NCI-H748 (cell line): ENCODE measurements around the gene ORM1.

ENCODE experiments used
- DNase-seq: peaks from one replicate; lab custom pipeline; 2025; ENCODE audit not compliant: unreplicated experiment; lab: John Stamatoyannopoulos, UW

The ORM1 gene

GRCh38 chr9:114361542-114361941 is 38.6 kb downstream of the ORM1 start:
- DNase-seq = no peak

DNA sequence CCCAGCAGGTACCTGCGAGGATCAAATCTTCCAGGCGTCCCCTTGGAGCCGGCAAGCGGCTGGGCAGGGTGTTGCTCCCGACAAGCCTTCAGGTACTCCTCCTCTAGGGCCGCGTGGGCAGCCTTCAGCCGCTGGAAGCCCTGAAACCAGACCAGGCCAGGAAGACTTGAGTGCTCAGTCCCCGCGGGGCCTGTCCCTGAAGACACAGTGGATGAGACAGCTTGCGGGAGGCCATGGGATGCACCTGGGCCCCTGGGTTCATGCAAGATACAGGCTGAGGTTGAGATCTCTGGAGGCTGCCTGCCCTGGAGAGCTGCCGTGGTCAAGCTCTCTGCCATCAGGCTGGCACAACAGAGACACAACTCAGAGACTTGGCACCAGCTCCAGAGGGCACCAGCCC is 39.5 kb downstream of the ORM1 start:
- DNase-seq = no peak

DNA sequence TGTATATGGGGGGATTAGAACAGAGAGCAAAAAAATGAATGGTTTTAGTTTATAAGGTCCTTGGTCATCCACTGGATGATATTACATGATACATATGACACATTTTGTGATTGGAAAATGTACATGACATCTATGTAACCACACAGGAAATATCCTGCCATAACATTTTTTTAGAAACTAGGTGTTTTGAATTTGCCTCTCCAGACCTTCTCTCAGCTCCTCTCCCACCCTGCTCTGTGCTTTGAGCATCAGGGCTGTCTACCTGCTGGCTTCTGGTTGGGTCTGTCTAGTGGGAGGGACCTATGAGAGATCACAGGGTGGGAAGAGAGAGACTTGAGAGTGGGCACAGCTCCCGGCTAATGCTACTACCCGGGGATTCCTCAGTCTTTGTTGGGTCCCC is 40.5 kb downstream of the ORM1 start:
- no peak for DNase-seq

DNA sequence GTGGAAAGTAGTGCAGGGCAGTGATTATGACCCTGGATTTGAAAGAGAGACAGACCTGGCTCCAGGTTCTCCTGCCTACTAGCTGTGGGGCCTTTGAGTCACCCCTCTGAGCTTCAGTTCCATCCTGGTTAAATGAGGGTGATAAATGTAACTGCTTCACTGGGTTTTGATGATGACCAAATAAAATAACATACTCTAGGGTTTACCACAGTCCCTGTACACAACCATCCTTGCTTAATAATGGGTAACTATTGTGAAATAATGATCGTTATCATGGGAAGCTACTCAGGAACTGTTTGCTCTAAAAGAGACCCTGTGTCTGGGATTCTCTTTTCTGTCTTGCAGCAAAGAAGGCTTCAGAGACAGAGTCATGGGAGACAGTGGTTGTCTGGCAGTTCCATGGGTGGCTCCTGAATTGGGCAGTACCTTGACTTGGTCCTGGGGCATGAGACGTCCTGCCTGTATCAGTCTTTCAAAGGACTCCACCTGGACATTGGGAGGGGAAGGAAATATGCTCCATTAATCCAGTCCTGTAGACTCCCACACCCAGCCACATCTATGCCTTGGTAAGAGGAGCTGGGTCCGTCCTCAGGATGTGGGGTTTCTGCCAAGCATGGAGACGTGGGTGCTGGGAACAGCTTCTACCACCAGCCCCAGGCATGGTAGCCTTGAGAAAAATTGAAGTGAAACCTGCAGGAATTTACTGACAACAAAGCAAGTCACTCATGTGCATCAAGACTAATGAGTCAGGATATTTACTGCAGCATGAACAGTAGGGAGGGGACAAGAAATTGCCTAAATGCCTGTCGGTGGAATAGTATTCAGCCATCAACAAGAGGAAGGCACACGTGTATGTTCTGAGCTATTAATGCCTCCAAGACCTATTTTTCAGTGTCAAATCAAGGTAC is 41.5 kb downstream of the ORM1 start:
- no peak for DNase-seq

GRCh38 chr9:114365194-114365593 is 42.3 kb downstream of the ORM1 start:
- DNase-seq = no peak

DNA sequence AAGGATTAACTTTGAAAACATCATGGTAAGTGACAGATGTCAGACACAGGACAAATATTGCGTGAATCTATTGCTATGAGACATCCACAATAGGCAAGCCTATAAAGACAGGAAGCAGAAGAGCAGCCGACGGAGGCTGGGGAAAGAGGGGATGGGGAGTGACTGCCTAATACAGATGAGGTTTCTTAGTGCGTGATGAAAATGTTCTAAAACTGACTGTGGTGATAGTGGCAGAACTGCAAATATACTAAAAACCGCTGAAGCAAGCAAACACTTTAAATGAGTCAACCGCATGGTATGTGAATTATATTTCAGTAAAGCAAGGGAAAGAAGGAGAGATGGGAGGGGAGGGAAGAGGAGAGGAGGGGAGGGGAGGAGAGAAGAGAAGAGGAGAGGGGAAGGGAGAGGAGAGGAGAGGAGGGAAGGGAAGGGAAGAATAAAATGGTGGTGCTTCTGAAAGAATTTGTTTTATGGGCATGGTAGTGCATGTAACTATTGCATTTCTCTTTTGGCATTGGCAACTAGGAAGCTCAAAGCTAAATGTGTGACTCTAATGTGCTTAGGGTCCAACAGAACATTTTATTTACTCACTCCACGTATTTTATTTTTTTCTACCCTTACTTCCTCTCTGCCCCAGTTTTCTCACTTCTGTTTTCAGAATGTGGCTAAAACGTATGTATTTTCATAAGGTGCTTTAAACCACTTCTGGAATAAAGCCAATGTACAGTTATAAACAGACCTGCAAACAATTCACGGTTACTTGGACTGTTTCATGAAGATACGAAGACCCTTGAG is 43.6 kb downstream of the ORM1 start:
- DNase-seq = no peak

DNA sequence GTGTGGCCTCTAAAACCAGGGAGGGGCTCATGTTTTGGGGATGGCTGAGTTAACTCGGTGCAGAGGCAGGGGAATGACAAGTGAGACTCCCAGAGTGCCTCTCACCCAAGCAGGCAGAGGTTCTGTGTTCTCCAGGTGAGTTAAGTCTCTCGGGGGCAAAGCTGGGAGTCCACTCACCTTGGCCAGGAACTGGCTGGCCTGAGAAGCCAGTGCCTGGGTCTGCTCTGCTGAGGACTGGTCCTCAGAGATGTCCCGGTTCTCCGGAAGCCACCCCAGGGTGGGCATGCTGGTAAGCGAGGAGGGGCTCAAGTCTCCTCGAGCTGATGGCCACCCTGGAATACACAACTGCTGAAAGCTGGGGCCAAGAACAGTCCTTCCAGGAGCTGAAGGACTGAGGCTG is 44.5 kb downstream of the ORM1 start:
- DNase-seq = no peak

DNA sequence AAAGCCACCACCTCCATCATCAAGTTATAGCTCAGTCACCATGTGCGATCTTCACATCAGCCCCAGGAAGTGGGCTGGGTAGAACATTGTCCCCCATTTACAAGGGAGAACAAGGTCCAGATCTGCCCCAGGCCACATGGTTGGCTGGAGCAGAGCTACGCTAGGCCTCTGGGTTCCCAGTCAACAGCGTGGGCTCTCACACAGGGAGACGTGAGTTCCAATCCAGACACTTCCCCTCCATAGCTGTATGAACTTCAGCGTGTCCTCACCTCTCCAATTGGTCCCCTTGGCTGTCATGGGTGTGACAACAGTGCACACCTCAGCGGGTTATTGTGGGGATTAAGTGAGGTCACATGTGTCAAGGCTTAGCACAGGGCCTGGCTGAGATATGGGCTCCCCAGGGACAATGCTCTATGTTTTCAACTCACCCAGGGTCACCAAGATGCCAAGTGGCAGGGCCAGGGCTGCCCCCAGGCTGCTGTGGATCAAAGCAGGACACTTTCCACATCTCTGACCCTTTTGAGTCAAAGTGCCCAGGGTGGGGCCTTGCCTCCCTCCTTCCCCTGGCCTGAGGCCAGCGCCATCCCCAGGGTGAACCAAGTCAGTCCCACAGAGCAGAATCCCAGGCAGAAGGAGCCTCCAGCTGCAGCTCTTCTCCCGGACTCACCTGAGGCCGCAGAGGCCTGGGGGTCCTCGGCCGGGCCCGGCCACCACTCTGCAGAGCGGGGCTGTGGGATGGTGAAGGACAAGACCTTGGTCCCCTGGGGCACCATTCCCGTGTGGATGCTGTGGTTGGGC is 45.1 kb downstream of the ORM1 start:
- no peak for DNase-seq

DNA sequence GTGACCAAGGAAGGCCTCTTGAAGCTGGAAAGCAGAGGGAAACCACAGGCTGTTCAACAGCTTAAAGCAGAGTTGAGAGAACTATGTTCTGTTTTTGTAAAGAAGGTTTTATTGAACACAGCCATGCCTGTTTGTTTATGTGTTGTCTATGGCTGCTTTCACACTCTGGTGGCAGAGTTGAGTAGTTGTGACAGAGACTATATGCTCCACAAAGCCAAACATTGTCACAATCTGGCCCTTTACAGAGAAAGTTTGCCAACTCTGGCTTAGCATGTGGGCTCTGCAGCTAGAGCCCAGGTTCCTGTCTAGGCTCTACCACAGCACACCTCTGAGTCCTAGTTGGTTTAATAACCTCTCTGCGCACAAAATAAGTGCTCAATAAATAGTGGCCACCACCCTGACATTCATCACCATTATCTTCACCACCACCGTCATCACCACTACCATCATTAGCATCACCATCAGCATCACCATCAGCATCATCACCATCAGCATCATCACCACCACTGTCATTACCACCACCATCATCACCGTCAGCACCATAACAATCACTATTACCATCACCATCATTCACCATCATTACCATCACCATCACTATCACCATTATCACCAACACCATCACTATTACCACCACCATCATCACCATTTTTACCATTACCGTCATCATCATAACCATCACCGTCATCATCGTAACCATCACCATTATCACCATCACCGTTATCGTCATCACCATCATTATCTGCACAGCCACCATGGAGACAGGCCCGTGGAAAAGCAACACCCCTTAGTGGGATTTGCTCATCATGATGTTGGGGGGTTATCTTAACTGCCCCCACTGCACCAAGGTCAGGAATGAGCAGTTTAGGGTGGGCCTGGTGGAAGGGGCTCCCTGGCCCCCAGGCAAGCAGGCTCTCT is 46.6 kb downstream of the ORM1 start:
- no peak for DNase-seq

- no peak for DNase-seq
Measured at GRCh38 chr9:114370251-114370967, 47.5 kb downstream of the ORM1 start.

DNA sequence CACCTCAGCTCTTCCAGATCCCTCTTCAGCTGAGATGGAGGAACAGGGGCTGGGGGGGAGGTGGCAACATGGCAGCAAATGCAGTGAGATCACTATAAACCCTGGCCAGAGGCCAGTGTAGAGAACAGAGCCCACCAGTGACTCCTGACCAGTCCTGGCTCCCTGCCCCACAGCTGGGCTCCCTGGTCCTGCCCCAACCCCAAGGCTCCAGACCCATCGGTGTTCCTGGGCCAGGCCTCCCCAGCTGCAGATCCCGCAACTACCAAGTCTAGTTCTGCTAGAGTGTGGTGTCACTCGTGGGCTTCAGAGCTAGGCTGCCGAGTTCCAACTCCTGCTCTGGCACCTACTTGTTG is 48.0 kb downstream of the ORM1 start:
- no peak for DNase-seq

GRCh38 chr9:114371343-114371944 is 48.5 kb downstream of the ORM1 start:
- no peak for DNase-seq

- no peak for DNase-seq
Measured at GRCh38 chr9:114371973-114372917, 49.3 kb downstream of the ORM1 start.

GRCh38 chr9:114372921-114373448 is 50.1 kb downstream of the ORM1 start:
- DNase-seq = no peak

GRCh38 chr9:114373960-114374730 is 51.2 kb downstream of the ORM1 start:
- DNase-seq = no peak

DNA sequence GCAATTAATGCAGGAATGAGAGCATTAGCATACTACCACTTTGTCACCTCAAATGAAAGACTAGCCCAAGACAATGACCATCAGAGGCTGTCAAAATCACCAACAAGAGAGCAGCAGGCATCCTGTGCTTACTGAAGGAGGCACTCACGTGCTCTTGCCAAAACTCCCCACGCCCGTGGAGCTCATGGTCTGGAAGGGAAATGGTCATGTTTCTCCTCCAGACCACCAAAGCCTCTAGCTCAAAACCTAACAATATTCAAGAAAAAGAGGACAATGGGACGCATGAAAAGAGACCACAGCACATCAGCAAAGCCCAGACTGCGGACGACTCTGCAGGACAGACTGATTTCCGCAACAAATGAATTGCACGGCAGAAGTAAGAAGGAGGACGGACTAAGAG is 52.0 kb downstream of the ORM1 start:
- DNase-seq = no peak
